Measurements from ENCODE around the gene MSN.

MSN gene

DNA sequence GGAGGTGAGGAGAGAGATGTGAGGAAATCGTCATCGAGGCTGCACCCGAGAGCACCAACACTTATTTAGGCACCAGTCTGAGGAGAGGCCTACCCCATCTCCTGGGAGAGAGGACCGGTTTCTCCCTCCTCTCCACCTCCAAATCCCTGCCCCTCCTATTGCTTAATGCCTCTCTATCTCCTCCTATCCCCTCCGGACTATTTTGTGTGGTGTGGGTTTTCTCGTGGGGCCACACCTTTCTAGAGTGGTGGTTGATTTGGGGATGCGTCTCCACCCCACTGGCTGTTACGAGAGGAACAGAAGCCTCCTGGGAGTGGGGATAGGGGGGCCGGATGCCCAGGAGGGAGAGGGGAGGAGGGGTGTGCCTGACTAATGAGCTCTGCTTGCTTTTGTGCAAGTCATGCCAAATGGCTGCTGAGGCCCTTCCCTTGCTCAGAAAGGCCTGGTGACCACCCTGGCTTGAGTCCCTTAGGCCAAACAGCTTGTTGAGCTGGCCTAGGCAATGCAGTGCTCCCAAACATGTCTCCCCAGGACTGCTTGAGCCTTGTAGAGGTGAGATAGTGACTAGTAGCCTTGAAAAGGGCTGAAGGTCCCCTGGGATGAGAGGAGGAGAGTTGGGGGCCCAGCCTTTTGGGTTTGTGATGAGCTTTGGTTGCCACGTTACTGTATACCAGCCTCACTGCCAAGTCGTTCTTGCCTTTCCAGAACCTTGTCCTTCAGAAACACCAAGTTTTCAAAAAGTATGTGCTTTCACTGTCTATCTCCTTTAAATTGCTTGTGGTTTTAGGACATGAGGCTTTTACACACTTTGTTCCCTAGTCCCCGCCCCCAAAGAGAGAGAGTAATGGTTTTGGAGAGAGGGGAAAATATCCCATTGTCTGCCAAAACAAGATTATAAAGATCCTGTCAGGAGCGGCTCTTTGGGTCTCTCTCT is 1.2 kb downstream of the MSN start:
- peak; percentile 67 for DNase-seq
- in situ Hi-C loops (cut with HindIII; ENCODE audit: low pct_ligation_motif_present, low pct_unique_long_range_greater_than_20kb, low sequenced_read_pairs): no loop called here

DNA sequence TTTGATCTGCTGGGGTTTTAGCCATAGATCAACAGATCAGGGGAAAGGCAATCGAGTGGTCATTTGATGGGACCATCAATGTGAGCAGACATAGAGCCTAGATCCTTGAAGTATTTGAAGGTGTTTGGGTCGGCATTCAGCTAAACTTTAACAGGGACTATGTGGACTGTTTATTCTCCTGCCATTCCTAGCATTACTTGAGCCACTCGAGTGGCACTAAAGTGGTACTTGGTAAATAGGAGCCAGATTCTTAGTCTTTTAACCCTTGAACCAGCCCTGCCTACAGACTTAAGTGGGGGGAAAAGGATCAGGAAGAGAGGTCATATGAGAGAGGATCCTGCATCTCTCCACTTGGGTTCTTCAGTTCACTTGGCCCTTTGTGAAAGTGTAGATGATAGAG is 3.8 kb downstream of the MSN start:
- in situ Hi-C loops (cut with HindIII; ENCODE audit: low pct_ligation_motif_present, low pct_unique_long_range_greater_than_20kb, low sequenced_read_pairs): no loop called here
- peak; percentile 41 for DNase-seq

DNA sequence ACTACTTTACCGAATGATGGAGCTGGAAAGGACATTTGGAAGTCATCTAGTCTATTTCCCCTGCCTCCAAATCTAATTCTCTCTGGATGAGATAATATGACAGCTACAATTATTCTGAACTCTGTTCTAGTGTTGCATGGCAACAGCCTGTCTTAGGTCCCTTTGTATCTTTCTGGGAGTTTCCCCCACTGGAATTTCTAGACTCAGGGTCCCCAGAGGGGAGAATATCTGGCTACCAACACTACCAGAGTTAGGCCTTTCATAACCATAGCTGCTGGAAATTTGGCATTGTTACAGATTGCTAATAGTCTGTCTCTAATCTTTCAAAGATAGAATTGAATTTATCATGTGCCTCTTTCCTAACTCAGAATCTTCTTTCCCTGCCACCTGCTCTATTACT is 4.5 kb downstream of the MSN start:
- in situ Hi-C loops (cut with HindIII; ENCODE audit: low pct_ligation_motif_present, low pct_unique_long_range_greater_than_20kb, low sequenced_read_pairs): no loop called here
- no peak for DNase-seq

- in situ Hi-C loops (cut with HindIII; ENCODE audit: low pct_ligation_motif_present, low pct_unique_long_range_greater_than_20kb, low sequenced_read_pairs): no loop called here
- no peak for DNase-seq
Observed at GRCh38 chrX:65673857-65674203, 6.4 kb downstream of the MSN start.

DNA sequence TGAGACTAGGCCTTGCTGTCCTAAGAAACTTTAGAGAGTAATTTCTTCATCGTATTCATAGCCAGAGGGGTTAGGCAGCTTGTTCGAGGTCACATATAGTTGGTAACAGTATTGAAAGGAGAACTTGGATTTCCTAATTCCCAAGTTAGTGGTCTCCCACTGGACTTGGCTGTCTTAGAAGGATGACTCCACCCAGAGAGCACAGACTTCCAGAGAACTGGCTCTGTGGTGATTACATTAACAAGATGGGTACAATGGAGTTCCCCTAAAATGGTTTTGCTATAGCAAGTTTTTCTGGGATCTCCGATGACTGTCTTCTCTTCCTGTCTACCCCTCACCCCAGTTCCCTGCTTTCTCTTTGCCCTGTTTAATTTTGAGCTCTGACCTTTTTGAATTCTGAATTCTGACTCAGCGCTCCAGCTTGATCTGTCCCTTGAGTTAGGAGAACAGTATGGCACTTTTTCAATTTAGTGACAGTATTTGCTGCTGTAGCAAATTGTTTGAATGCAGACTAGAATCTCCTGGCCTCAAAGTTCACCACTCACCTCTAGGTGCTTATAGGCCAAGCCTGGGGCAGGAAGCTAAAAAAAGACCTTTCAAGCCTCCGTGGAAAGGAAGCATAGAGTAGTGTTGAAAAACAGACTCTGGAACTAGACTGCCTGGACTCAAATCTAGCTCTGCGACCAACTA is 6.9 kb downstream of the MSN start:
- in situ Hi-C loops (cut with HindIII; ENCODE audit: low pct_ligation_motif_present, low pct_unique_long_range_greater_than_20kb, low sequenced_read_pairs): no loop called here
- DNase-seq: no peak

GRCh38 chrX:65677954-65678469 is 10.6 kb downstream of the MSN start:
- in situ Hi-C loops (cut with HindIII; ENCODE audit: low pct_ligation_motif_present, low pct_unique_long_range_greater_than_20kb, low sequenced_read_pairs): no loop called here
- peak; percentile 64 for DNase-seq

DNA sequence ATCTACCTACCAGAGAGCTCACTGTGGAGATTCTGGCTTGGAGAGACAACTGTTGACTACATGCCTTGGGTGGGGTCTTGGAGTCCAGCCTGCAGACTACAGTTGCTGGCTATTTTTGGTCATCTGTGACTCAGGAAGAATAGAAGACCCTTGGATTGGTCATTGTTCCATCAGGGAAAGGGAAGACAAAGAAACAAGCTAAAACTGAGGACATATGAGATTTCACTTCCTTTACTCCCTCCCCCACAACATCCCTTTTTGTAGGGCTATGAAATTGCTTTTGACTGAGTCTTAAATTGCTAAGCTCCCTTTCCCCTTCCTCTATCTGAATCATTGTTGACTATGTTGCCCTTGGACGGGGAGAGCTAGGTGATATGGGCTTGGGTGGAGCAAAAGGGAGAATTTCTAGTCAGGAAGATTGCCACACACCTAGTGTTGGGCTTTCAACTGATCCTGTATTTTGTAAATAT is 11.7 kb downstream of the MSN start:
- in situ Hi-C loops (cut with HindIII; ENCODE audit: low pct_ligation_motif_present, low pct_unique_long_range_greater_than_20kb, low sequenced_read_pairs): no loop called here
- DNase-seq: no peak

DNA sequence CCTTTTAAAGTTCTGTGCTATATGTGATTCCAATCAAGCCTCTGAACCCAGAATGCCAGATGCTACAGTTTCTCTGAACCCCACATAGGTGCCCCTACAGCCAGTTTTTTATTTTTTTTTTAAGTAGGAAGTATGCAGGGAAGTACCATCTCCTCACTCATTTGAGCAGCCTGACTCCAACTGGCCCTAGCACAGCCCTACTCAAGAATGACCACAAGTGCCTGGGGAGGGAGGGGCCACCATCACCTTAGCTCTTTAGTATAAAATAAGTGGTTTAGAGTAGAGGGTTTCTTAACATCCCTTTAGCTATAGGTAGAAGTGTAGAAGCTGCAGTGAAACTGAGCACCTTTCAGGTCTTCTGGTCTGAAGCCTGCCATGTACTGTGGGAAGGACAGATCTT is 14.4 kb downstream of the MSN start:
- no peak for DNase-seq
- in situ Hi-C loops (cut with HindIII; ENCODE audit: low pct_ligation_motif_present, low pct_unique_long_range_greater_than_20kb, low sequenced_read_pairs): no loop called here

GRCh38 chrX:65685112-65685511 is 17.7 kb downstream of the MSN start:
- in situ Hi-C loops (cut with HindIII; ENCODE audit: low pct_ligation_motif_present, low pct_unique_long_range_greater_than_20kb, low sequenced_read_pairs): no loop called here
- DNase-seq: no peak

DNA sequence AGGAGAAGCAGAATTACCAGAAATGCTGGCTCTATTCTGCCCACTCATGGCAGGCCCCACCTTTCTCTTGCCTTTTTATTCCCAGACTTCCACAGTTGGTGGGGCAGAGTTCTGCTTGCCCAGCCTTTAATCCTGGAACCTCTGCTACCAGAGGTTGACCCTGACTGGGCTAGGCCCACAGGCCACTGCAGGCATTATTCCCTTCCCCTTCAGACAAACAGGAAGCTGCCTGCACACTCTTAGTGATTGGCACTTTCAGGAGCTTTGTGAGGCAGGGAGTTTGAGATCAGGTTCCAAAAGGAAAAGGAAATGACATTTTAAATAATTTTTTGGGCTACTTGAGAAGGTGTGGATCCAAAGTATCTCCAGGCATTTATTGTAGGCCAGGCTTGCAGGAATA is 18.8 kb downstream of the MSN start:
- in situ Hi-C loops (cut with HindIII; ENCODE audit: low pct_ligation_motif_present, low pct_unique_long_range_greater_than_20kb, low sequenced_read_pairs): no loop called here
- DNase-seq: no peak

- DNase-seq: no peak
- in situ Hi-C loops (cut with HindIII; ENCODE audit: low pct_ligation_motif_present, low pct_unique_long_range_greater_than_20kb, low sequenced_read_pairs): no loop called here
Observed at GRCh38 chrX:65687367-65687766, 19.9 kb downstream of the MSN start.

DNA sequence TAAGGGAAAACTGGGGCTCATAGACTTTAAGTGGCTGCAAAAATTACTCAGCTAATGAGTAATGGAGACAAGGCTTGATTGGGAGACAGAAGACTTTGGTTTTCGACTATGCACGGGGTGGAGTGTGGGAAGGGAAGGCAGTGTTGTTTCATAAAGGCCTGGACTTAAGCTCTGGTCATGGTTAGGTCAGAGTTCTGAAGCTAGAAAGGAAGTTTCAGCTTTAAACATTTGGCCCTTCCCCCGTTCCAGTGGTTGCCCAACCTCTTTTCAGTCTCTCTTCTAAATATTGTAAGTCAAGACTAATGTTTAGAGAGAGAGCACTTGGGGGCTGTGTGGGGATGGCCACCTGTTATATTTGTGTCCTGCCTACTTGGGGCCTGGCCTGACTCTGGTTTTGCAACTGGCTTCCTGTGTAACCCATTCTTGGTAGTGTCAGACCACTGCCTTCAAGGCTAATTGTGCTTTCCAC is 21.0 kb downstream of the MSN start:
- DNase-seq: no peak
- in situ Hi-C loops (cut with HindIII; ENCODE audit: low pct_ligation_motif_present, low pct_unique_long_range_greater_than_20kb, low sequenced_read_pairs): no loop called here

DNA sequence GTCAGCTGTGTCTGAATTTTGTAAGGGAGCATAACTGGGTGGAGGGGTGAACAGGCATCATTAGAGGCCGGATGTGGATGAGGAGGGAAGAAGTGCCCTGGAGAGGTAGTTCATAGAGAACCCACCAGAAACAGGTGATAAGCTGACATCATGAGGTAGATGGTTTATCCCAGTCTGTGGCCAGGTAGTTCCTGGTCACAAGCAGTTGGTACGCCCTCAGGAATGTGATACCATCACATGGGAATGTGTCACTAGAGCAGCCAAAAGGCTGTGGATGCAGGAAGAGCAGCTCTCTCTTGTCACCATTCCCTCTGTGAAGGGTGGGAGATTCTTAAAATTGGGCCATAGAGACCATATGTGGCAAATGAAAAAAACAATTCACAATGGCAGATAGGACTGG is 21.9 kb downstream of the MSN start:
- no peak for DNase-seq
- in situ Hi-C loops (cut with HindIII; ENCODE audit: low pct_ligation_motif_present, low pct_unique_long_range_greater_than_20kb, low sequenced_read_pairs): no loop called here

GRCh38 chrX:65690057-65690855 is 22.8 kb downstream of the MSN start:
- DNase-seq: peak; percentile 19

GRCh38 chrX:65695849-65696449 is 28.5 kb downstream of the MSN start:
- in situ Hi-C loops (cut with HindIII; ENCODE audit: low pct_ligation_motif_present, low pct_unique_long_range_greater_than_20kb, low sequenced_read_pairs): no loop called here
- DNase-seq: no peak

More at GRCh38 chrX:65690057-65690855, 22.8 kb downstream of the MSN start:
- in situ Hi-C loops (cut with HindIII; ENCODE audit: low pct_ligation_motif_present, low pct_unique_long_range_greater_than_20kb, low sequenced_read_pairs): no loop called here

DNA sequence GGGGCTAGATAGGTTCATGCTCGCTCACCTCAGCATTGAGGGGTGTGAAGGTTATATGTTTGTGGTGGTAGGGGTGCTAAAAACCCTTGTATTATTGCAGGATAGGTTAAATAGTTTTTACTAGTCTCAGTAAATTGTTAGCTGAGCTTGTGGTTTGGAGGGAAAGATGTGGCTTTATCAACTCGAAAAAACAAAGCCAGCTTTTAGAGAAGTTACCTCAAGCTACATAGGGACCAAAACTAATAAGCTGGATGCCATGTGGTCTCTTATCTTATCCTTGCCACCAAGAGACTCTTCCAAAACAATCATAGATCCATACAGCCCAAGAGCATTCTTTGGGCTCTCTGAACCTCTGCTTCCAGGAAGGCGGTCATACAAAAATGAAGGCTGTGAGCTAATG is 29.2 kb downstream of the MSN start:
- in situ Hi-C loops (cut with HindIII; ENCODE audit: low pct_ligation_motif_present, low pct_unique_long_range_greater_than_20kb, low sequenced_read_pairs): no loop called here
- no peak for DNase-seq

GRCh38 chrX:65697211-65697641 is 29.8 kb downstream of the MSN start:
- DNase-seq: no peak
- in situ Hi-C loops (cut with HindIII; ENCODE audit: low pct_ligation_motif_present, low pct_unique_long_range_greater_than_20kb, low sequenced_read_pairs): no loop called here

Measured in ACHN (cell line).